ENCODE results near the gene BUD13.

BUD13 gene

DNA sequence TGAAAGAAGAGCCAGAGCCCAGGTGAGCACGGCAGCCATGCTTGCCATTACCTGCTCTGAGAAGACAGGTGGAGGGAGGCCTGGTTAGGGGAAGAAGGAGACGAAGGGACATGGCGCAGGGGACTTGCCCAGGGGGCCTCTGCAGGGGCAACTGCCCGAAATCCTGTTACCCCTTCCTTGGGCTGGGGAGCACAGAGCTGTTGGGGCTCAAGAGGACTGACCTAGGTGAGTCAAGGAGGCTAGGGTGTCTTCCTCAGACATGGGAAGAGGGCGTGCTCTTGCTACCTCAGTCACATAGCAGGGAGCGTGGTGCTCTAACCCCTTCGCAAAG, 19.0 kb upstream of the BUD13 start, which contains the start of gene APOA5:
TSS of gene APOA5 (minus strand) at position 67 of the 331 bp plus-strand sequence. CDS start at position 48, 19 bp downstream.
- H3K4me3 ChIP-seq (ENCODE audit: low read depth, low read length): no peak within 1 kb of the TSS
- peaks cover 0 to 3% of the 10 kb centered on the region in 2 experiments; a peak in 1 of 3 replicates for H3K36me3 ChIP-seq (ENCODE audit: control insufficient read depth in 2 of 2, insufficient read depth in 1 of 2, low read length in 2 of 2)
- TF ChIP-seq, protein P1, sequence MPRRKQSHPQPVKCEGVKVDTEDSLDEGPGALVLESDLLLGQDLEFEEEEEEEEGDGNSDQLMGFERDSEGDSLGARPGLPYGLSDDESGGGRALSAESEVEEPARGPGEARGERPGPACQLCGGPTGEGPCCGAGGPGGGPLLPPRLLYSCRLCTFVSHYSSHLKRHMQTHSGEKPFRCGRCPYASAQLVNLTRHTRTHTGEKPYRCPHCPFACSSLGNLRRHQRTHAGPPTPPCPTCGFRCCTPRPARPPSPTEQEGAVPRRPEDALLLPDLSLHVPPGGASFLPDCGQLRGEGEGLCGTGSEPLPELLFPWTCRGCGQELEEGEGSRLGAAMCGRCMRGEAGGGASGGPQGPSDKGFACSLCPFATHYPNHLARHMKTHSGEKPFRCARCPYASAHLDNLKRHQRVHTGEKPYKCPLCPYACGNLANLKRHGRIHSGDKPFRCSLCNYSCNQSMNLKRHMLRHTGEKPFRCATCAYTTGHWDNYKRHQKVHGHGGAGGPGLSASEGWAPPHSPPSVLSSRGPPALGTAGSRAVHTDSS (tag by site-specific recombination; IDR thresholded peaks at IDR 0.05): no peak
- TF ChIP-seq ZNF544 (tag by site-specific recombination; IDR thresholded peaks at IDR 0.05) (no peak), ZNF202 (tag by site-specific recombination; IDR thresholded peaks at IDR 0.05; ENCODE audit: borderline replicate concordance) (no peak), KLF9 (tag by site-specific recombination; IDR thresholded peaks at IDR 0.05; ENCODE audit: low read depth) (no peak), ZEB2 (tag by site-specific recombination; IDR thresholded peaks at IDR 0.05) (no peak), ZNF10 (tag by site-specific recombination; IDR thresholded peaks at IDR 0.05) (no peak), ZBTB20 (tag by site-specific recombination; IDR thresholded peaks at IDR 0.05) (no peak), SP2 (tag by site-specific recombination; IDR thresholded peaks at IDR 0.05) (no peak), ZNF701 (tag by site-specific recombination; IDR thresholded peaks at IDR 0.05) (no peak), GFI1B (tag by site-specific recombination; IDR thresholded peaks at IDR 0.05) (no peak), YY2 (tag by site-specific recombination; IDR thresholded peaks at IDR 0.05) (no peak), SALL2 (tag by site-specific recombination; IDR thresholded peaks at IDR 0.05; ENCODE audit: borderline replicate concordance) (no peak), ZNF624 (tag by site-specific recombination; IDR thresholded peaks at IDR 0.05) (no peak), ZNF292 (tag by site-specific recombination; IDR thresholded peaks at IDR 0.05; ENCODE audit: borderline replicate concordance, low read depth) (no peak), ZNF169 (tag by site-specific recombination; IDR thresholded peaks at IDR 0.05) (no peak), ZNF501 (tag by site-specific recombination; IDR thresholded peaks at IDR 0.05) (no peak), TRIM28 (IDR thresholded peaks at IDR 0.05; ENCODE audit: borderline replicate concordance, low read length) (no peak)
- TF ChIP-seq, protein P2, sequence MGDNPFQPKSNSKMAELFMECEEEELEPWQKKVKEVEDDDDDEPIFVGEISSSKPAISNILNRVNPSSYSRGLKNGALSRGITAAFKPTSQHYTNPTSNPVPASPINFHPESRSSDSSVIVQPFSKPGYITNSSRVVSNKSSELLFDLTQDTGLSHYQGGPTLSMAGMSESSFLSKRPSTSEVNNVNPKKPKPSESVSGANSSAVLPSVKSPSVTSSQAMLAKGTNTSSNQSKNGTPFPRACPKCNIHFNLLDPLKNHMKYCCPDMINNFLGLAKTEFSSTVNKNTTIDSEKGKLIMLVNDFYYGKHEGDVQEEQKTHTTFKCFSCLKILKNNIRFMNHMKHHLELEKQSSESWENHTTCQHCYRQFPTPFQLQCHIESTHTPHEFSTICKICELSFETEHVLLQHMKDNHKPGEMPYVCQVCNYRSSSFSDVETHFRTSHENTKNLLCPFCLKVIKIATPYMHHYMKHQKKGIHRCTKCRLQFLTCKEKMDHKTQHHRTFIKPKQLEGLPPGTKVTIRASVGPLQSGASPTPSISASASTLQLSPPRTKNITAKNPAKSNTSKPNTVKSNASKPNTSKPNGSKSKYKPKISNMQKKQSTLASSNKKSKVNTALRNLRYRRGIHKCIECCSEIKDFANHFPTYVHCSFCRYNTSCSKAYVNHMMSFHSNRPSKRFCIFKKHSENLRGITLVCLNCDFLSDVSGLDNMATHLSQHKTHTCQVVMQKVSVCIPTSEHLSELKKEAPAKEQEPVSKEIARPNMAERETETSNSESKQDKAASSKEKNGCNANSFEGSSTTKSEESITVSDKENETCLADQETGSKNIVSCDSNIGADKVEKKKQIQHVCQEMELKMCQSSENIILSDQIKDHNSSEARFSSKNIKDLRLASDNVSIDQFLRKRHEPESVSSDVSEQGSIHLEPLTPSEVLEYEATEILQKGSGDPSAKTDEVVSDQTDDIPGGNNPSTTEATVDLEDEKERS (tag by site-specific recombination; IDR thresholded peaks at IDR 0.05): no peak
- TF ChIP-seq, protein P3, sequence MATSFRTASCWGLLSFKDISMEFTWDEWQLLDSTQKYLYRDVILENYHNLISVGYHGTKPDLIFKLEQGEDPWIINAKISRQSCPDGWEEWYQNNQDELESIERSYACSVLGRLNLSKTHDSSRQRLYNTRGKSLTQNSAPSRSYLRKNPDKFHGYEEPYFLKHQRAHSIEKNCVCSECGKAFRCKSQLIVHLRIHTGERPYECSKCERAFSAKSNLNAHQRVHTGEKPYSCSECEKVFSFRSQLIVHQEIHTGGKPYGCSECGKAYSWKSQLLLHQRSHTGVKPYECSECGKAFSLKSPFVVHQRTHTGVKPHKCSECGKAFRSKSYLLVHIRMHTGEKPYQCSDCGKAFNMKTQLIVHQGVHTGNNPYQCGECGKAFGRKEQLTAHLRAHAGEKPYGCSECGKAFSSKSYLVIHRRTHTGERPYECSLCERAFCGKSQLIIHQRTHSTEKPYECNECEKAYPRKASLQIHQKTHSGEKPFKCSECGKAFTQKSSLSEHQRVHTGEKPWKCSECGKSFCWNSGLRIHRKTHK (tag by site-specific recombination; IDR thresholded peaks at IDR 0.05): no peak
- TF ChIP-seq, protein P4, sequence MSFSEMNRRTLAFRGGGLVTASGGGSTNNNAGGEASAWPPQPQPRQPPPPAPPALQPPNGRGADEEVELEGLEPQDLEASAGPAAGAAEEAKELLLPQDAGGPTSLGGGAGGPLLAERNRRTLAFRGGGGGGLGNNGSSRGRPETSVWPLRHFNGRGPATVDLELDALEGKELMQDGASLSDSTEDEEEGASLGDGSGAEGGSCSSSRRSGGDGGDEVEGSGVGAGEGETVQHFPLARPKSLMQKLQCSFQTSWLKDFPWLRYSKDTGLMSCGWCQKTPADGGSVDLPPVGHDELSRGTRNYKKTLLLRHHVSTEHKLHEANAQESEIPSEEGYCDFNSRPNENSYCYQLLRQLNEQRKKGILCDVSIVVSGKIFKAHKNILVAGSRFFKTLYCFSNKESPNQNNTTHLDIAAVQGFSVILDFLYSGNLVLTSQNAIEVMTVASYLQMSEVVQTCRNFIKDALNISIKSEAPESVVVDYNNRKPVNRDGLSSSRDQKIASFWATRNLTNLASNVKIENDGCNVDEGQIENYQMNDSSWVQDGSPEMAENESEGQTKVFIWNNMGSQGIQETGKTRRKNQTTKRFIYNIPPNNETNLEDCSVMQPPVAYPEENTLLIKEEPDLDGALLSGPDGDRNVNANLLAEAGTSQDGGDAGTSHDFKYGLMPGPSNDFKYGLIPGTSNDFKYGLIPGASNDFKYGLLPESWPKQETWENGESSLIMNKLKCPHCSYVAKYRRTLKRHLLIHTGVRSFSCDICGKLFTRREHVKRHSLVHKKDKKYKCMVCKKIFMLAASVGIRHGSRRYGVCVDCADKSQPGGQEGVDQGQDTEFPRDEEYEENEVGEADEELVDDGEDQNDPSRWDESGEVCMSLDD (tag by site-specific recombination; IDR thresholded peaks at IDR 0.05): no peak
- H3K4me1 ChIP-seq (ENCODE audit: control insufficient read depth, insufficient read depth, low read length): no peaks in the 10 kb centered on the region
- no peak within 1 kb of the TSS for H3K27ac ChIP-seq (ENCODE audit: extremely low read depth, low read depth, low read length)
- POLR2A ChIA-PET: interaction anchor here (1.1 to 1.8 kb wide), 3 partner anchors 45 to 352 kb away, joined by 4 to 13 read pairs (median 5); partner anchors contain the start of genes APOA1, PAFAH1B2 and SIK3
- CTCF ChIA-PET: interaction anchor here (0.5 to 6.9 kb wide), 25 partner anchors 8 to 435 kb away, joined by 3 to 118 read pairs (median 6); partner anchors contain the start of genes APOA1 and PAFAH1B2
- no peaks in the 10 kb centered on the region for H3K9me3 ChIP-seq (ENCODE audit: control insufficient read depth, insufficient read depth, low read depth, low read length)
